NAMALWA (cell line): ENCODE measurements around the gene AHR.
"Not testable (repeated sequence)": the region's sequence is repeated elsewhere in the genome, so short reads cannot be mapped to it uniquely, and the experiment has no call there.

Experiments used
- DNase-seq: peaks from one replicate; pipeline ENCODE4 v3.0.0-alpha.2; 2015; ENCODE audit warnings: low spot score

The AHR gene

DNA sequence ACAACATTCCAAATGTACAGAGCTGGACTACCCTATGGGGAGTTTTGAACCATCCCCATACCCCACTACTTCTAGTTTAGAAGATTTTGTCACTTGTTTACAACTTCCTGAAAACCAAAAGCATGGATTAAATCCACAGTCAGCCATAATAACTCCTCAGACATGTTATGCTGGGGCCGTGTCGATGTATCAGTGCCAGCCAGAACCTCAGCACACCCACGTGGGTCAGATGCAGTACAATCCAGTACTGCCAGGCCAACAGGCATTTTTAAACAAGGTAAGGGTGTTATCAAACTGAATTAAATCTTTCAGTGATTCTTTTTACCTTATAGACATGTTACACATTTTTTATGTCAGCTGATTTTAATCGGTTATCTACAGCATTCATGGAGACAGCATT lies 41.5 kb downstream of the AHR start:
- no peak for DNase-seq

DNA sequence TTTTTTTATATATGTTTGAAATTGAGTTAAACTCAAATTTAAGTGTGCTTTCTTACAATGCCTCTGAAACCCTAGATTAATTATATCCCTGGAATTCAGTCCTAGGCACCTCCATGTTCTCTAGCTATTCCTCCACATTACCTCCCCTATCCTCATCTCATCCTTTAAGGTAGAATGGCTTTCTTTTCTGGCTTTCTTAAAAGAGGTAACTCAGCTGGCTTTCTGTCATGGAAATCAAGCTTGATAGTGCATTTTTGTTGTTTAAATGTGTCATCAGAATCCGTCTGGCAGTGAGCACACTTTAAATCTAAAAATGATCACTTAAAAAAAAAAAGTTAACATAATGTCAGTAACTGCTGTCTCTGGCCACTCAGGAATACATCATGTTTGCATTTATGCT lies 42.2 kb downstream of the AHR start:
- DNase-seq: no peak

DNA sequence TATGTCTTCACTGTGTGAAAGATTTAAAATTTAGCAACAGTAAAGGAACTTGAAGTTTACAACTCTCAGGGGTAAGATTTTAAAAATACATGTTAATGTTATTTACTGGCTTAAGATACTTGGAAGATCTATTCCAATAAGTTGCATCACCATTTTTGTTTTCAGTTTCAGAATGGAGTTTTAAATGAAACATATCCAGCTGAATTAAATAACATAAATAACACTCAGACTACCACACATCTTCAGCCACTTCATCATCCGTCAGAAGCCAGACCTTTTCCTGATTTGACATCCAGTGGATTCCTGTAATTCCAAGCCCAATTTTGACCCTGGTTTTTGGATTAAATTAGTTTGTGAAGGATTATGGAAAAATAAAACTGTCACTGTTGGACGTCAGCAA lies 44.3 kb downstream of the AHR start:
- no peak for DNase-seq

DNA sequence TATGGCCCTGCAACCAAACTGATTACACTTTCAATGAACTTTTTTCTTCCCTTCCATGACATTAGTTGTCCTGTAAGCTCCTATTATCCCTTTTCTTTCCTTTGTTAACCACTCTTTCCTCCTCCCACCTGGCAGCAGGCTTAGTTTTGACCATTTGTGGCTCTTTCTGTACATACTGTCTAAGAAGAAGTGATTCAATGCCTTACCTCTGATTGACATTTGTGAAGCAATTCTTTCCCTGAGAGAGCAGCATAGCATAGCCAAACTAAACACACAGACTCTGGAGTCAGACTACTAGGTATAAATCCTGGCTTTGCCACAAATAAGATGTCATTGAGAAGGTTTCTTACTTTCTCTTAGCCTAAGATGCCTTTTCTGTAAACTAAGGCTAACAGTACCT lies 48.9 kb downstream of the AHR start:
- DNase-seq: no peak

DNA sequence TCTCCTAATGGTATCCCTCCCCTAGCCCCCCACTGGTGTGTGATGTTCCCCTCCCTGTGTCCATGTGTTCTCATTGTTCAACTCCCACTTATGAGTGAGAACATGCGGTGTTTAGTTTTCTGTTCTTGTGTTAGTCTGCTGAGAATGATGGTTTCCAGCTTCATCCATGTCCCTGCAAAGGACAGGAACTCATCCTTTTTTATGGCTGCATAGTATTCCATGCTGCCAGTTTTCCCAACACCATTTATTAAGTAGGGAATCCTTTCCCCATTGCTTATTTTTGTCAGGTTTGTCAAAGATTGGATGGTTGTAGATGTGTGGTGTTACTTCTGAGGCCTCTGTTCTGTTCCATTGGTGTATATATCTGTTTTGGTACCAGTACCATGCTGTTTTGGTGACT lies 50.5 kb downstream of the AHR start:
- not testable (repeated sequence) for DNase-seq

DNA sequence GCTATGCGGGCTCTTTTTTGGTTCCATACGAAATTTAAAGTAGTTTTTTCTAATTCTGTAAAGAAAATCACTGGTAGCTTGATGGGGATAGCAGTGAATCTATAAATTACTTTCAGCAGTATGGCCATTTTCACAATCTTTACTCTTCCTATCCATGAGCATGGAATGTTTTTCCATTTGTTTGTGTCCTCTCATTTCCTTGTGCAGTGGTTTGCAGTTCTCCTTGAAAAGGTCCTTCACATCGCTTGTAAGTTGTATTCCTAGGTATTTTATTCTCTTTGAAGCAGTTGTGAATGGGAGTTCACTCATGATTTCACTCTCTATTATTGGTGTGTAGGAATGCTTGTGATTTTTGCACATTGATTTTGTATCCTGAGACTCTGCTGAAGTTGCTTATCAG lies 51.9 kb downstream of the AHR start:
- not testable (repeated sequence) for DNase-seq

DNA sequence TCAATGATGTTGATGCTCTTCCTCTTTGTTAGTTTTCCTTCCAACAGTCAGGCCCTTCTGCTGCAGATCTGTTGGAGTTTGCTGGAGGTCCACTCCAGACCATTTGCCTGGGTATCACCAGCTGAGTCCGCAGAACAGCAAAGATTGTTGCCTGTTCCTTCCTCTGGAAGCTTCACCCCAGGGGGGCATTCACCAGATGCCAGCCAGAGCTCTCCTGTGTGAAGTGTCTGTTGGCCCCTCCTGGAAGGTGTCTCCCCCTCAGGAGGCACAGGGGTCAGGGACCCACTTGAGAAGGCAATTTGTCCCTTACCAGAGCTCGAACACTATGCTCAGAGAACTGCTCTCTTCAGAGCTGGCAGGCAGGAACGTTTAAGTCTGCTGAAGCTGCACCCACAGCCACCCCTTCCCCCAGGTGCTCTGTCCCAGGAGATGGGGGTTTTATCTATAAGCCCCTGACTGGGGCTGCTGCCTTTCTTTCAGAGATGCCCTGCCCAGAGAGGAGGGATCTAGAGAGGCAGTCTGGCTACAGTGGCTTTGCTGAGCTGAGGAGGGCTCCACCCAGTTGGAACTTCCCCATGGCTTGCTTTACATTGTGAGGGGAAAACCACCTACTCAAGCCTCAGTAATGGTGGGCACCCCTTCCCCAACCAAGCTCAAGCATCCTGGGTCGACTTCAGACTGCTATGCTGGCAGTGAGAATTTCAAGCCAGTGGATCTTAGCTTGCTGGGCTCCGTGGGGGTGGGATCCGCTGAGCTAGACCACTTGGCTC lies 55.4 kb downstream of the AHR start:
- DNase-seq: not testable (repeated sequence)

DNA sequence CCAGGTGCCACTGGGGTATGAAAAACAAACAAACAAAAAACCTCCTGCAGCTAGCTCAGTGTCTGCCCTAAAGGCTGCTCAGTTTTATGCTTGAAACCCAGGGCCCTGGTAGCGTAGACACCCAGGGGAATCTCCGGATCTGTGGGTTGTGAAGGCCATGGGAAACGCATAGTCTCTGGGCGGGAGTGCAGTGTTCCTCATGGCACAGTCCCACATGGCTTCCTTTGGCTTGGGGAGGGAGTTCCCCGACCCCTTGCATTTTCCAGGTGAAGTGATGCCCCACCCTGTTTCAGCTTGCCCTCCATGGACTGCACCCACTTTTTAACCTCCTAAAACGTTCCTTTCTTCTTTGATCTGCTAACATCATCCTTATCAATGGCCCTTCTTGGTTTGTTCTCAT lies 56.0 kb downstream of the AHR start:
- DNase-seq: no peak

DNA sequence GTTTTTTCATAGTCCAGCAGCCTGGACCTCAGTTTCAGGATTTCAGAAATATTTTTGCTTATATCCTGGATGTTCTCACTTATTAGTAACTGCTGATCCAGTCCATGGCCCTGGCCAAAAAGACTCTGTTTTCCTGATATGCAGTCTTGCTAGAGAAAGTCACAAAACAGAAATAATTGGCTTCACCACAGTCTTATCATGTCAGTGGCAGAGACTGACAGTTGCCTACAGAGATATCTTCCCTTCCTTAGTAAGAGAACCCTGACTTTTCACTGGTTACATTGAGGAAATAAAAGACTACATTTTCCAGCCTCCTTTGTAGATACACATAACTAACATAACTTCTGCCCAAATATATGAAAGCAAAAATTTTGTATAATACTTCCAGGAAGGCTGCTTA lies 56.6 kb downstream of the AHR start:
- DNase-seq: no peak

DNA sequence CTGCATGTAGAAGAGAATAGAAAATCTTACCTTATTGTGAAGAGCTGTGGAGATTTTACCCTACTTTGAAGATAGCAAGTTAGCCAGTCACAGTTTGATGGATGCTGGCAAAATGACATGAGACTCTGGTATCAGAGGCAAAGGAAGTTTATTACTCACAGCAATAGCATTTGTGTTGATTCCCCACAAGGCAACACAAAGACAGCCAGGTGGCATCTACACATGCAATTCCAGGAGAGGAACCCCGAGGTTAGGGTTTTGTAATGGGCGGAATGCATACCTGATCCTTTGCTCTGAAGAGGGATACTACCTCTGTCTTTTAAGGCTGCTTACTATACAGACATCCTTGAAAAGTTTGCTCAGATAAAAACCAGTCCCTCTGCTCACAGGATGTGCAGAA lies 59.5 kb downstream of the AHR start:
- DNase-seq: no peak

DNA sequence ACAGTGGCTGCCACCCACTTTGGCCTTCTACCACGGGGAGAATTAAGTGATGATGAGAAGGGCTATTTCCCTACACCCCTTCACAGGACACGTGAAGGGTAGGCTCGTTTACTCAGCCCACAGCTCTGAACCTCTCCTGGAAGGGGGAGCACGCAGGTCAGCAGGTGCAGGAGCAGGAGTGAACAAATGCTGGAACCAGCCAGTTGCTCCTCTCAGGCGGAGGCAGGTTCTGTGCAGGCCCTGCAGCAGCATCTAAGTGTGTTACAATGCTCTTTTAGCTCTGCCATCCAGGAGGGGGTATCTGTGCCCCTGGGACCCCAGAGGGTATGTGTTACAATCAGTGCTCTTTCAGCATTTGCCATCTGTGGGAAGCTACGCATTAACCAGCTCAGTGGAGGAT lies 61.2 kb downstream of the AHR start:
- DNase-seq: no peak

DNA sequence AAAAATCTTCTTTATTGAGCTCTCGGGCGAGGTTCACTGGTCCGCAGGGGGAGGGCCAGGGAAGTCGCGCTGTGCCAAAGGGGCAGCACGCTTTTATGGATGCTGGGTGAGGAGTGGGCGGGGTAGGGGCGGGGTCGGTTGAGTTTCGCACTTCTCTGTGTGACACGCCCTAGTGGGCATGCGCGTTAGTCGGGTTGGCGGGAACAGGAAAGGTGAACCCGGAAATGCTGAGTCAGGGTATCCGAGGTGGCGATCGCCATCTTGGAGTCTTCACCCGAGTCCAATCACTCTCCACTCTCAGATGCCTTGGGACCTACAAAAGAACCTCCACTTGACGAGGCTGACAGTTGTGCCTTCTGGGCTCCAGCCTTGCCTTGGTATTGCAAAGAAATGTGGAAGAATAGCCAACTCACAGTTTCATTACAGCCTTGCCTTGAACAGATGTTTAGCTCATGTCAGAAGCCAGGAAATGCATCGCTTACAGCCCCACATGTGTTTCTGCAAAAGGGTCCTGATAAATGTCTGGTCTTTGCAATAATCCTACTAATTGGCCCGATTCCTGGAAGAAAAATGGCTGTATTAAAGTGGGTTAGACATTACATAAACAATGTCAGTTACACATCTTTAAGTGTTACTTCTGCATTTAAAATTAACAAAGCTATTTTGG lies 64.1 kb downstream of the AHR start:
- DNase-seq: no peak

DNA sequence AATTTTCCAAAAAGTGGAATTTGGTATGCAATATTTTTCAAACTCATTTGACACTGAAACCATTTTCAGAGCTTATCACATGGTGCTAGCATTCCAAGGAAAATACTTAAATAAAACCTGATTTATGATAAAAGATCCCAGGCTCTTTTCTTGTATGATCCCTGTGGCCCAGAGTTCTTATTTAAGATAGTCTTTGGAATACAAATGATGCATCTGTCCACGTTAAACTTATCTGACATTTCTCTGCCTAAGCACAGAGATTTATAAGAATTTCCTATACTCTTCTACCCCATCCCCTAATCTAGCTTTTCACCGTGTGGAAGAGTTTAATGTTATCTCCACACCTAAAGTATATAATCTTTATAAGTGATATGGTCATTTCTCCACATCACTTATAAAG lies 66.2 kb downstream of the AHR start:
- DNase-seq: no peak

DNA sequence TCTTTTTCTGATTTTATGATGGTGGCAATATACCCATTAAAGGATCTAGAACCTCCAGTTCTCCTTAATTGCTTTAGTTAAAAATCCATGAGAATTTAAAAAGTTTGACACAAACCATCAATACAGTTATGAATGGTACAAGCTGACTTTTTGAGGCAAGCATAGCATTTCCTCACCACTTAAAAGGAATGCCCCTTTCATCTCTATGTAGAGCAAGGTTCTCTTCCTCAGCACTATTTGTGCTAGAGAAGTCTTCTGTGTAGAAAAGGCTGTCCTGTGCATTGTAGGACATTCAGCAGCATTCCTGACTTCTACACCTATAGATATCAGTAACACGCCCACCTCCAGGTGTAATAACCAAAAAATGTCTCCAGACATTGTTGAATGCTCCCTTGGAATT lies 67.3 kb downstream of the AHR start:
- no peak for DNase-seq

DNA sequence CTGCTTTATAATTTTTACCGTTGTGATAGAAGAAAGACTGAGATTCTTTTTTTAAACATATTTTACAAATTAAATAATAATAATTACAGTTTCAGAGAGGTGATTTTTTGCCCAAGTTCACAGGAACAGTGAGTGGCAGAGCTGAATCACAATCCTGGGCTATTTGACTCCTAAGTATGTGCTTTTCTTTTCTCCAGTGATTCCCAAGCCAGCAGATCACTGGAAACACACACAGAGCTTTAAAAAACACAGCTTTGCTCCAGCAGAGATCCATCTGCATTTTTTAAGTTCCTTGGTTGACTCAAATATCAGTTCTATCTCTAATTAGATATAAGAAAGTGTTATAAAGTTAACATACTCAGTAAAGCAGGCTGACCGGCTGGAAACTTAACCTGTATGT lies 69.0 kb downstream of the AHR start:
- no peak for DNase-seq

DNA sequence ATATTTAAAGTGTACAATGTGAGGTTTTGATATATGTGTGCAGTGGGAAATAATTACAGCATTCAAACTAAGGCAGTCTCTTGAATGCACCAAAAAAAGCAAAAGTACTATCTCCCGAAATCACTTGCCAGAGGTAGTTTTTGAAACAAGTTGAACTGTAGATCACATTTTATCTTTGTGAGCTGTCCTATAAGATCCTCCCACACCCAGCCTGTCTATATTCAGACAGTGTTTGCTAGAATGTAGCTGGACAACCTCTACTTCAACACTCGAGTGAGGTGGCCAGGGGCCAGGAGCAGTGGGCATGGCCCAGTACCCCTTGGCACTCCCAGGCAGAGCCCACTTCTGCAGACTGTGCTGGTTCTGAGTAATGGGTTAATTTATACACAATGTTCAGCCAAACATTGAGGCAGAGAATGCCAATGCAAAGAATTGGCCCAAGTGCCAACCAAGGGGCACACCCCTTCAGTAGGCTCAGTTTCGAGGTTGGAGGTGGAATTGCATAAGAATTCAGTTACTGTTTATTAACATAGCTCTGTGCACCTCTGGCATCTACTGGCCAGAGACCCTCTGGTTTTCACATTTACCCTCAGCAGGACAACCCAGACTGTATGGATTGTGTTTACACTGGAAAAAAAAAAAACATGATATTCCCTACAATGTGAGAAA lies 70.5 kb downstream of the AHR start:
- DNase-seq: no peak

DNA sequence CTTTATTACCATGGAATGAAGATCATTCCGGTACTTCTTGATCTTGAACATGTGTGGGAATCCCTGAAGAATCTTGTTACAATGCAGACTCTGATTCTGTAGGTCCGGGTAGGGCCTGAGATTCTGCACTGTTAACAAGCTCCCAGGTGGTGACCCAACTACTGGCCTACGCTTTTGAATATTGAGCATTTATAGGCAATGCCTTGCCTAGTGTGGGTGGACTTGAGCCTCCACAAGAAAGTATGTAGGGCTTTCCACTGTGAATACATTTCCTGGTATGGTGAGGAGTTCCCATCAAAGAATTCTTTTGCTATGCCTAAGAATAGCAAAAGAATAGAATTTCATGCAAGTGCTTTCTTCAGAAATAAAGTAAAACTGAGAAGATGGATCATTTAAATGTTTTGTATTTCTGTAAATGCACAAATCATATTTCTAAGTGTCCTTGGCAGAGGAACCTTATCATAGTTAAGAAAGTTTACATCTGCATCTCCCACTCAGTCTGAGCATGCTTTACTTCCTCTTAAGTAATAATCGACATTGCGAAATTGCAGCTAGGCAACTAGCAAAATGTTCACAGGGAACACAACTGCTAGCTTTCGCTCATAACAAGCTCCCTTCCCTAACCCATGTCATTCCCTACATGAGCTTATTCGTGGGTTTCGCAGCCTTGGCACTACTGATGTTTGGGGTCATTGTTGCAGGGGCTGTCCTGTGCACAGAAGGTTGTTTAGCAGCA lies 71.4 kb downstream of the AHR start:
- DNase-seq: no peak

DNA sequence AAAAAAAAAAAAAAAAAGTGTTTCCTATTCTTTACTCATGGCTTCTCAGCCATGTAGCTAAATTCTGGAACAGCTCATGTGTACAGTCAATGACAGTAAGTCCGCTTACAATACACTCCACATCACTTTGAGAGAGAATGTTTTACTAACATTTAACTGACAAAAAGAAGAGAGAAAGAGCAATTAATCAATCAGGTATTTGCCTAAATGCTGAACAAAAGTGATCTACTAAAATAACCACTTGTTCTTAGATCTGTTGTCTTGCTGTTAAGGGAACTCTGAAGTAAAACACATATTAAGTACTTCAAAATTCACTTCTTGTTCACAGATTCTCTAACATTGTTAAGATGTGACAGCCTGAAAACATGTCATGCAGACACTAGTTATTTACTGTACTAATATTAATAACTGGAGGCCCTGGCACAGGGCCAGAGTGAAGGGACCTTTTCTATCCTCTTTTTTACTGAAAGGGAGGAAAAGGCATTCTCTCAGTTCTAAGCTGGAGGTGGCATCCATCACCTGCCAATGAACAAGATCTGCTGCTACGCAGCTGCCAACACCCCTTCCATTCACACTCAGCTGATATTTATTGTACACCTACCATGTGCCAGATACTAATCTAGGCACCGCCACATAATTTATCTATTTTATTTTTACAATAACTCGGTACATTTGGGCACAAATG lies 72.6 kb downstream of the AHR start:
- no peak for DNase-seq

DNA sequence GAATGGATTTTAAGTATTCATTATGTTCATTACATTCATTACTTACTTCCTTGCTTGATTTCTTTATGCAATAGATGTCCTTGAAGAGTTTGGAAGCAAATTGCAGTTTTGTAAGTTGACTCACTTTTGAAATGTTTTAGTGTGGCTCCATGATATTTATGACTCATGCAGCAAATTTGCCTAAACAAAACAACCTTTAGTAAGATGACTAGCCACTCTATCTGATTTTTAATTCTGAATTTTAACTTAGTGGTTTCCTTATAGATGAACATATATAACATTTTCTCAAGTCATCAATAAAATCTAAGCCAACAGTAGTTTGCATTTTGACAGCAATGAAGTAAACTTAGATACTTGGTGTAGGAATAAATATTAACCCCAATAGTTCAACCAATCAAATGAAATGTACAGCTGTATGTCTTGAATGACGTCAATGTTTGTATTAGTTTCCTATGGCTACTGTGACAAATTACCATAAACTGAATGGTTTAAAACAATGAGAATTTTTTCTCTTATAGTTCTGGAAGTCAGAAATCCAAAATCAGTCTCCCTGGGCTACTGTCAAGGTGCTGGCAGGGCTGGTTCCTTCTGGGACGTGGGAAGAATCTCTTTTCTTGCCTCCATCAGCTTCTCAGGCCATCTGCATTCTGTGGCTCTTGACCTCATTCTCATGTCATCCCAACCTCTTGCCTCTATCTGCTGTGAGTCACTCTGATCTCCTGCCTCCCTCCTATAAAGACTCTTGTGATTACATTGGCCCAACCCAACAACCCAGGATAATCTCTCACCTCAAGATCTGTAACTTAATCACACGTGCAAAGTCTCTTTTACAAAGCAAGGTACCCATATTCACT lies 73.4 kb downstream of the AHR start:
- DNase-seq: no peak

DNA sequence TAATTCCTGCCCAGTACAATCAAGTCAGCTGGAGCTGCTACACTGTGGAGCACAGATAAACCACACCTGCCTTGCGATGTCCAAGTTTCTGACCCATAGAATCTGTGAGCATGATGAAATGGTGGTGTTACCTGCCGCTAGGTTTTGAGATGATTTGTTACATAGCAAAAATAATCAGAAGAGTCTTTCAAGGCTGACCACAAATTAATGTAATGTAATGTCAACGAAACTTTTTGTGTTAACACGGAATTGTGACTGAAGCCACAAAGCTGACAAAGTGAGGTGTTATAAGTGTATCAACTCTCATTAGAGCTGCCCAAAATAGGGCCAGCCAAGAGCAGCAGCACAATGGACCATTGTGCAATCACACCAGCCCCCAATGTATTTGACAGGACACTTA lies 75.7 kb downstream of the AHR start:
- DNase-seq: no peak

DNA sequence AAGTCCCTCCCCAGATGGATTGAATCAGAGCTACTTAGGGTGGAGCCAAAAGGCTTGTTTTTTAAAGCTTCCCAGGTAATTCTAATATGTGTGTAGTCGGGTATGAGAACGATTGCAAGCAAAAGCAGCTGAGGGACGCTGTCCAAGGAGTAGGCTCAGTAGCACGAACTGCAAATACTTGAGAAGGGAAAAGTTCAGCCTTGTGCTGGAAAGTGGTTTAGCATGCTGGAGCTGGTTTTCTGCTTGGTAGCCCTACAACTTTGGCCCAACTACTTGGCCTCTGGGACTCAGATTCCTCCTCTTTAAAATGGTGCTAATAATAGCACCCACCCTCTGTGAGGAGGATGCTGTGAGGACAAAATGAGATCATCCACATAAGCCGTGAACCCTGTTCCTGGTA lies 76.2 kb downstream of the AHR start:
- no peak for DNase-seq
